Measurements from ENCODE around the gene FMNL1.

DNA sequence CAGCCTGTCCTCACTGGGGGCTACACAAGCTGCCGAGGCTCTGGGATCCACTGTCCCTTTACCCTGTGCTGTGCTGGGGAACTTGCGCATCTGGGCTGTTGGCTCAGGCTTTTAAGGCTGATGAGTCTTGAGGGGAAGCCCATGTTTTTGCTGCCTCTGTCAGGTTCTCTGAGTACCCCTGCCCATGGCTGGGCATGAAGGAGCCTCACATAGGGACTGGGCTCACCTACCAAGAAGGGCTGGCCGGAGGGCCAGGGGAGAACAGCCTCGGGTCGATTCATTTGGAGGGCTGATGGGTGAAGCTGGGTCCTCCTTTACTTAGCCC is 14.6 kb downstream of the FMNL1 start:
- TF ChIP-seq, protein P1, sequence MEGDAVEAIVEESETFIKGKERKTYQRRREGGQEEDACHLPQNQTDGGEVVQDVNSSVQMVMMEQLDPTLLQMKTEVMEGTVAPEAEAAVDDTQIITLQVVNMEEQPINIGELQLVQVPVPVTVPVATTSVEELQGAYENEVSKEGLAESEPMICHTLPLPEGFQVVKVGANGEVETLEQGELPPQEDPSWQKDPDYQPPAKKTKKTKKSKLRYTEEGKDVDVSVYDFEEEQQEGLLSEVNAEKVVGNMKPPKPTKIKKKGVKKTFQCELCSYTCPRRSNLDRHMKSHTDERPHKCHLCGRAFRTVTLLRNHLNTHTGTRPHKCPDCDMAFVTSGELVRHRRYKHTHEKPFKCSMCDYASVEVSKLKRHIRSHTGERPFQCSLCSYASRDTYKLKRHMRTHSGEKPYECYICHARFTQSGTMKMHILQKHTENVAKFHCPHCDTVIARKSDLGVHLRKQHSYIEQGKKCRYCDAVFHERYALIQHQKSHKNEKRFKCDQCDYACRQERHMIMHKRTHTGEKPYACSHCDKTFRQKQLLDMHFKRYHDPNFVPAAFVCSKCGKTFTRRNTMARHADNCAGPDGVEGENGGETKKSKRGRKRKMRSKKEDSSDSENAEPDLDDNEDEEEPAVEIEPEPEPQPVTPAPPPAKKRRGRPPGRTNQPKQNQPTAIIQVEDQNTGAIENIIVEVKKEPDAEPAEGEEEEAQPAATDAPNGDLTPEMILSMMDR (IDR thresholded peaks at IDR 0.05) = no peak
- no peak for TF ChIP-seq POLR2A (IDR thresholded peaks at IDR 0.05)
